Peyer's patch (tissue), 4 donors: ENCODE results near the gene ACOD1.

Experiments
- POLR2A ChIP-seq, 2 donors: fragments of 450-650 bp; IDR thresholded peaks; one replicate each; pipeline ENCODE4 v1.5.1; 2017; ENCODE audit warnings: antibody characterized with exemption in 2 of 2, mild to moderate bottlenecking in 2 of 2, moderate library complexity in 2 of 2
- TF ChIP-seq, protein P1 (sequence below), 6 experiments: fragments of 450-650 bp in 4 of 6; fragments of 200-600 bp in 2 of 6; sonication (generic) in 1 of 6; IDR thresholded peaks; one replicate each; pipeline ENCODE4 v1.5.1; 2017 to 2019; ENCODE audit warnings: antibody characterized with exemption in 6 of 6, mild to moderate bottlenecking in 3 of 6, moderate library complexity in 1 of 6

DNA sequence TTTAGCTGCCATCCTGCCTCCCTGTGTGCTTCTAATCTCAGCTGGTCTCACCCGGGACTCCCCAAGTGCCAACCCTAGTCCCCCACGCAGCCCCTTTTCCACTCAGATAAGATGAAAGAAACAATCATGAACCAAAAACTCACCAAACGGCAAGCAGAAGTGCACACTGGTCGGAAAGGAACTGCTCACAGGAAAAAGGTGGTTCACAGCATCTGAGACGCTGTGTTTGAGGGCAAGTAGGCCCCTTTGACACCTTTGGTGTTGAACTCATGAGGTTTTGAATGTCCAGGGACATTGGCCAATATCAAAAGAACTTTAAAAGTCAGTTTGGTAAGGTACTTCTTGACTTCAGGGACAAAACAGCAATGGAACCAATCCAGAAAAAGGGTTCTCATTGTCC is 20.4 kb upstream of the ACOD1 start:
- TF ChIP-seq, protein P1, sequence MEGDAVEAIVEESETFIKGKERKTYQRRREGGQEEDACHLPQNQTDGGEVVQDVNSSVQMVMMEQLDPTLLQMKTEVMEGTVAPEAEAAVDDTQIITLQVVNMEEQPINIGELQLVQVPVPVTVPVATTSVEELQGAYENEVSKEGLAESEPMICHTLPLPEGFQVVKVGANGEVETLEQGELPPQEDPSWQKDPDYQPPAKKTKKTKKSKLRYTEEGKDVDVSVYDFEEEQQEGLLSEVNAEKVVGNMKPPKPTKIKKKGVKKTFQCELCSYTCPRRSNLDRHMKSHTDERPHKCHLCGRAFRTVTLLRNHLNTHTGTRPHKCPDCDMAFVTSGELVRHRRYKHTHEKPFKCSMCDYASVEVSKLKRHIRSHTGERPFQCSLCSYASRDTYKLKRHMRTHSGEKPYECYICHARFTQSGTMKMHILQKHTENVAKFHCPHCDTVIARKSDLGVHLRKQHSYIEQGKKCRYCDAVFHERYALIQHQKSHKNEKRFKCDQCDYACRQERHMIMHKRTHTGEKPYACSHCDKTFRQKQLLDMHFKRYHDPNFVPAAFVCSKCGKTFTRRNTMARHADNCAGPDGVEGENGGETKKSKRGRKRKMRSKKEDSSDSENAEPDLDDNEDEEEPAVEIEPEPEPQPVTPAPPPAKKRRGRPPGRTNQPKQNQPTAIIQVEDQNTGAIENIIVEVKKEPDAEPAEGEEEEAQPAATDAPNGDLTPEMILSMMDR (IDR thresholded peaks at IDR 0.05), result no peak
- no peak for TF ChIP-seq POLR2A (IDR thresholded peaks at IDR 0.05)
